ENCODE results near the gene CAPZA1. TPM values are rescaled to one million over a fixed set of nuclear protein-coding genes. Genes with fewer than 3 reads are reported as not detected.
"Not testable (repeated sequence)": the region's sequence is repeated elsewhere in the genome, so short reads cannot be mapped to it uniquely, and the experiment has no call there.

Gene CAPZA1
- total RNA-seq, 2 experiments from 2014 or later, result 254 to 303 TPM

DNA sequence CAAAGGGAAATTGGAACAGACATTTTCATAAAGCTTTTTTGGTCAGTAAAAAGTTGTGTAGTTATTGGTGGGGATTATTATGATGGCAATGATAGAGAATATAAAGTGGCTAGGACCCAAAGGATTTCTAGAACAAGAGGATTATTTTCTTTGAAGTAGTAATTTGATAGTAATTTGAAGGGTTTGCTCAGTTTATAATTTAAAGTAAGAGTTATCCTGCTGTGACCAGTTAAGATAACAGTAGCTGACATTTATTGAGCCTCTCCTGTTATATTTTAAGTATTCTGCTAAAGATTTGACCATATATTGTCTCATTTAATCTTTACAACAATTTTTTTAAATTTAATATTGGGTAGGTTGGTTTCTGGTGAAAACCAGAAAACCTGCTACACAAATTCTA, 14.7 kb downstream of the CAPZA1 start:
- H3K36me3 Mint-ChIP-seq (ENCODE audit: low read depth), result peaks cover 36% of the 10 kb centered on the region
- H3K4me3 Mint-ChIP-seq, result no peak overlapping the region
- no peak overlapping the region for H3K27ac Mint-ChIP-seq
- no peaks in the 10 kb centered on the region for H3K27me3 Mint-ChIP-seq
- no peaks in the 10 kb centered on the region for H3K9me3 Mint-ChIP-seq
- ChIA-PET CTCF (interaction anchor here (1.1 to 2.0 kb wide), 2 partner anchors 12 to 22 kb away, joined by 3 to 9 read pairs; no protein-coding TSS in a partner anchor), POLR2A (no interaction called here)
- H3K4me1 Mint-ChIP-seq, result peaks cover 66% of the 10 kb centered on the region
- DNase-seq, result no peak

- DNase-seq, result no peak
- H3K27me3 Mint-ChIP-seq, result no peaks in the 10 kb centered on the region
- no peak overlapping the region for H3K27ac Mint-ChIP-seq
- CTCF ChIA-PET, result interaction anchor here (1.0 to 2.0 kb wide), 5 partner anchors 13 to 37 kb away, joined by 3 to 9 read pairs (median 5); no protein-coding TSS in a partner anchor
- H3K9me3 Mint-ChIP-seq, result no peaks in the 10 kb centered on the region
- no peak overlapping the region for H3K4me3 Mint-ChIP-seq
- H3K4me1 Mint-ChIP-seq, result peaks cover 56% of the 10 kb centered on the region
- peaks cover 27% of the 10 kb centered on the region for H3K36me3 Mint-ChIP-seq (ENCODE audit: low read depth)
- POLR2A ChIA-PET, result no interaction called here
Measured at GRCh38 chr1:112636056-112636455, 16.4 kb downstream of the CAPZA1 start.

DNA sequence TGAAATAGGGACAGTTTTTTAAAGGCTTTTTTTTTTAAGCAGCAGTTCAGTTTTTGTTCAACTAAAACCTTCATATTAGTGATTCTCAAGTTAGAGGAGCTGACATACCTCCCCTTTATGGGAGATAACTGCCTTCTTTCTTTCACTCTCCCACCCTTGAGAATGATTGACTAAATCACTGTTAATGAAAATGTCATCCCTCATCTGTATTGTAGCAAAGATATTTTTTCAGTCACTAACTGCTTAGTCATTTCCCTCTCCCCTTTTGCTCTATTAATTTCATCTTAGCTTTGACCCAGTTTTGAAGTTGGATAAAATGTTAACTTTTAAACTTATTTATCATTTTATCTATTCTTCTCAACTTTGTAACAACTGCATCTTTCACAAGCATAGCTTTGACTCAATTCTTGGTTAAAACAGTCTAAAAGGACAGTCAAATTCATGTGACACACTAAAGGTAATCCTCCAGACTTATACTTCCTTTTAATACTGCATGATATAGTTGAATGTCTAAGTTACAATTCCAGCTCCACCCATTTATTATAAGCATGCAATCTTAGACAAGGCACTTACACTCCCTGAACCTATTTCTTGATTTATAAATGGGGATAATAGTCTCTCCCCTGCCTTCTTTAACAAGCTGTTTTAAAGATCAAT, 17.1 kb downstream of the CAPZA1 start:
- DNase-seq, result no peak
- ChIA-PET CTCF (interaction anchor here (0.9 to 1.8 kb wide), 5 partner anchors 9 to 68 kb away, joined by 3 to 9 read pairs (median 3); no protein-coding TSS in a partner anchor), POLR2A (no interaction called here)
- H3K4me3 Mint-ChIP-seq, result no peak overlapping the region
- H3K27me3 Mint-ChIP-seq, result no peaks in the 10 kb centered on the region
- H3K36me3 Mint-ChIP-seq (ENCODE audit: low read depth), result peaks cover 20% of the 10 kb centered on the region
- peaks cover 50% of the 10 kb centered on the region for H3K4me1 Mint-ChIP-seq
- no peak overlapping the region for H3K27ac Mint-ChIP-seq
- no peaks in the 10 kb centered on the region for H3K9me3 Mint-ChIP-seq

DNA sequence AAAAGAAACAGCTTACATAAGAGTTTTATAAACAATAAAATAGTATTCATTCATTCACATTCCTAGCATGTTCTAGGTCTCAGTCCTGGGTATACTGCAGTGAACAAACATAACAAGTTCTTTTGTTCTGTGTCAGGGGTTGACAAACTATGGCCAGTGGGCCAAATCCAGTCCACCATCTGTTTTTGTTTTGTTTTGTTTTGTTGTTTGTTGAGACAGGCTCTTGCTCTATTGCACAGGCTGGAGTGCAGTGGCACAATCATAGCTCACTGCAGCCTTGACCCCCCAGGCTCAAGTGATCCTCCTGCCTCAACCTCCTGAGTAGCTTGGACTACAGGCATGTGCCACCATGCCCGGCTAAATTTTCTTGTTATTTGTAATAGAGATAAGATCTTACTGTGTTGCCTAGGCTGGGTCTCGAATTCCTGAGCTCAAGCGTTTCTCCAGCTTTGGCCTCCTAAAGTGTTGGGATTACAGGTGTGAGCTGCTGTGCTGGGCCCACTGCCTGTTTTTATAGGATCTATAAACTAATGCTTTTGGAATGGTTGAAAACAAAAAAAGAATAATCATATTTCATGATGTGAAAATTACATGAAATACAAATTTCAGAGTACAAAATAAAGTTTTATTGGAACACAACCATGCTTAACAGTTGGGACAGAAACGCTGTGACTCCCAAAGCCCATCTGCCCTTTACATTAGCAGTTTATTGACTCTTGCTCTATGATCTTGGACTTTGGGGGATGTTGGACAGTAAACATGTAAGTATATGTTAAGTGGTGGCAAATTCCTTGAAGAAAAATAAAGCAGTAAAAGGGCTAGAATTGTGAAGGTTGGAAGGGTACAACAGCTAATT, 17.9 kb downstream of the CAPZA1 start:
- no peak overlapping the region for H3K4me3 Mint-ChIP-seq
- ChIA-PET CTCF (interaction anchor here (0.6 to 1.8 kb wide), 4 partner anchors 9 to 229 kb away, joined by 3 to 9 read pairs (median 3); no protein-coding TSS in a partner anchor), POLR2A (no interaction called here)
- H3K27me3 Mint-ChIP-seq, result no peaks in the 10 kb centered on the region
- no peaks in the 10 kb centered on the region for H3K9me3 Mint-ChIP-seq
- DNase-seq, result no peak
- peaks cover 17% of the 10 kb centered on the region for H3K36me3 Mint-ChIP-seq (ENCODE audit: low read depth)
- H3K4me1 Mint-ChIP-seq, result peaks cover 46% of the 10 kb centered on the region
- H3K27ac Mint-ChIP-seq, result no peak overlapping the region

DNA sequence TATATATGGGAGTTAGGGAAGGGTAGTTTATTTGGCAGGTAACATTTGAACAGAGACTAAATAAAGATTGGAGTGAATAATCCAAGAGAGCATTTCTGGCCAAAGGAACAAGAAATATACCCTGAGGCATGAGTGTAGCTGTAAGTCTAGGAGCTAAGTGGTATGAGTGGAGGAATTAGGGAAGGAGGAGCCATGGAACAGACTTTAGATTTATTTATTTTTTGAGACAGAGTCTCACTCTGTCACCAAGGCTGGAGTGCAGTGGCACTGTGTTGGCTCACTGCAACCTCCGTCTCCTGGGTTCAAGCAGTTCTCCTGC, 18.4 kb downstream of the CAPZA1 start:
- ChIA-PET POLR2A (no interaction called here), CTCF (no interaction called here)
- Mint-ChIP-seq H3K27me3 (no peaks in the 10 kb centered on the region), H3K27ac (no peak overlapping the region), H3K4me3 (no peak overlapping the region), H3K9me3 (no peaks in the 10 kb centered on the region), H3K4me1 (peaks cover 43% of the 10 kb centered on the region), H3K36me3 (ENCODE audit: low read depth) (peaks cover 16% of the 10 kb centered on the region)
- no peak for DNase-seq

DNA sequence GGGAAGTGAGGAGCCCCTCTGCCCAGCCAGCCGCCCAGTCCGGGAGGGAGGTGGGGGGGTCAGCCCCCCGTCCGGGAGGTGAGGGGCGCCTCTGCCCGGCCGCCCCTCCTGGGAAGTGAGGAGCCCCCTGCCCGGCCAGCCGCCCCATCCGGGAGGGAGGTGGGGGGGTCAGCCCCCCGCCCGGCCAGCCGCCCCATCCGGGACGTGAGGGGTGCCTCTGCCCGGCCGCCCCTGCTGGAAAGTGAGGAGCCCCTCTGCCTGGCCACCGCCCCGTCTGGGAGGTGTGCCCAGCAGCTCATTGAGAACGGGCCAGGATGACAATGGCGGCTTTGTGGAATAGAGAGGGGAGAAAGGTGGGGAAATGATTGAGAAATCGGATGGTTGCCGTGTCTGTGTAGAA, 20.8 kb downstream of the CAPZA1 start:
- H3K4me3 Mint-ChIP-seq, POLR2A ChIA-PET, DNase-seq, H3K9me3 Mint-ChIP-seq, H3K27me3 Mint-ChIP-seq, H3K27ac Mint-ChIP-seq: not testable (repeated sequence)
- peaks cover 20% of the 10 kb centered on the region for H3K36me3 Mint-ChIP-seq (ENCODE audit: low read depth)
- CTCF ChIA-PET, result interaction anchor here (0.9 kb wide), 1 partner anchor 34 kb away, joined by 3 read pairs; the partner anchor contains the start of gene MOV10
- H3K4me1 Mint-ChIP-seq, result peaks cover 30% of the 10 kb centered on the region

DNA sequence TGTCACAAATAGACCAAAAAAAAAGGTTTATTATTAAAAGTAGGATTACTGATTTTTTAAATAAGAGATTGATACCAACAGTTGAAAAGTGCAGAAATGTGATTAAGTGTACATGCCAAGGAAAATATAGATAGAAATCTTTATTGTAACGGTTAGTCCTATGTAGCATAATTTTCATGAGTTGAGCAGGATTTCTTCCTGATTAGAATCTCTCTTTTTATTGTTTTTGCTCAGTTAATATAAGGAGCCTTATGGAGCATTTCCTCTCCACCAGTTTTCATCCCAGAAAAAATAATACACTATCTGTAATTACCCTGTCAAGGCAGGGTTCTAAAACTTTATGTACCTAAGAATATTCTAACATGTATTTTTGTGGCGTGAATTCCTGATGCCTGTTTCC, 23.4 kb downstream of the CAPZA1 start:
- Mint-ChIP-seq H3K27ac (no peak overlapping the region), H3K4me3 (no peak overlapping the region), H3K27me3 (no peaks in the 10 kb centered on the region), H3K36me3 (ENCODE audit: low read depth) (peaks cover 31% of the 10 kb centered on the region), H3K4me1 (peaks cover 27% of the 10 kb centered on the region), H3K9me3 (peaks cover 3% of the 10 kb centered on the region)
- ChIA-PET POLR2A (no interaction called here), CTCF (interaction anchor here (1.4 kb wide), 1 partner anchor 21 kb away, joined by 8 read pairs; no protein-coding TSS in a partner anchor)
- DNase-seq, result no peak

DNA sequence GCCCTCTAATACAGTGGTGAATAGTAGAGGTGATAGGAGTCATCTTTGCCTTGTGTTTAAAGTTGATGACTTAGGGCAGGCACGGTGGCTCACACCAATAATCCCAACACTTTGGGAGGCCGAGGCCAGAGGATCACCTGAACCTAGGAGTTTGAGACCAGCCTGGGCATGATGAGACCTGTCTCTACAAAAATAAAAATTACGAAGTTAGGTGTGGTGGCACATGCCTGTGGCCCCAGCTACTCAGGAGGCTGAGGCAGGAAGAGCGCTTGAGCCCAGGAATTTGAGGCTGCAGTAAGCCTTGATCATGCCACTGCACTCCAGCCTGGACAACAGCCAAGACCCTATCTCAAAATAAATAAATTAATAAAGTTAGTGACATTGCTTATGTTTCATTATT, 26.6 kb downstream of the CAPZA1 start:
- ChIA-PET POLR2A (no interaction called here), CTCF (no interaction called here)
- Mint-ChIP-seq H3K36me3 (ENCODE audit: low read depth) (peaks cover 59% of the 10 kb centered on the region), H3K4me3 (no peak overlapping the region), H3K27ac (no peak overlapping the region), H3K9me3 (peaks cover 3% of the 10 kb centered on the region), H3K27me3 (no peaks in the 10 kb centered on the region), H3K4me1 (peaks cover 27% of the 10 kb centered on the region)
- DNase-seq, result no peak

DNA sequence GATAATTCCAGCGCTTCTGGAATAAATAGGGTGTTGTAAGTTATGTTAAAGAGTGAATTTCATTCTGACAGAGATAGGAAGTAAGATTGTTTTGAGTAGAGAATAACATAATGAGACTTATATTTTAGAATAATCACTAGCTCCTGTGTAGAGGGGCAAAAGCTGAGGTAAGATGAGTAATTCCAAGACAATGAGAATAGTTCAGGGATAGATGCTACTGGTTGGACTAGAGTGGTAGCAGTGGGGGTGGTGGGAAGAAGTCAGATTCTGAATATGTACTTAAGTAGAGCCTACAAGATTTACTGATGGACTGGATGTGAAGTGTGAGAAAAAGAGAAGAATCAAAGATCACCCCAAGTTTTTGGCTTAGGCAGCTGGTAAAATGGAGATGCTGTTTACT, 31.6 kb downstream of the CAPZA1 start:
- DNase-seq, result no peak
- Mint-ChIP-seq H3K4me3 (no peak overlapping the region), H3K9me3 (no peaks in the 10 kb centered on the region), H3K27me3 (no peaks in the 10 kb centered on the region), H3K36me3 (ENCODE audit: low read depth) (peaks cover 54% of the 10 kb centered on the region), H3K4me1 (peaks cover 13% of the 10 kb centered on the region), H3K27ac (no peak overlapping the region)
- CTCF ChIA-PET, result interaction anchor here (0.6 to 4.8 kb wide), 3 partner anchors 10 to 1928 kb away, joined by 4 to 30 read pairs (median 5); no protein-coding TSS in a partner anchor
- POLR2A ChIA-PET, result no interaction called here

GRCh38 chr1:112665857-112666256, 46.2 kb downstream of the CAPZA1 start:
- no peak overlapping the region for H3K27ac Mint-ChIP-seq
- ChIA-PET POLR2A (interaction anchor here (0.9 kb wide), 1 partner anchor 9 kb away, joined by 3 read pairs; the partner anchor contains the start of gene MOV10), CTCF (interaction anchor here (1.3 kb wide), 1 partner anchor 13 kb away, joined by 3 read pairs; no protein-coding TSS in a partner anchor)
- H3K36me3 Mint-ChIP-seq (ENCODE audit: low read depth), result peaks cover 77% of the 10 kb centered on the region
- no peak for DNase-seq
- peaks cover 34% of the 10 kb centered on the region for H3K4me1 Mint-ChIP-seq
- no peaks in the 10 kb centered on the region for H3K9me3 Mint-ChIP-seq
- H3K27me3 Mint-ChIP-seq, result no peaks in the 10 kb centered on the region
- no peak overlapping the region for H3K4me3 Mint-ChIP-seq

DNA sequence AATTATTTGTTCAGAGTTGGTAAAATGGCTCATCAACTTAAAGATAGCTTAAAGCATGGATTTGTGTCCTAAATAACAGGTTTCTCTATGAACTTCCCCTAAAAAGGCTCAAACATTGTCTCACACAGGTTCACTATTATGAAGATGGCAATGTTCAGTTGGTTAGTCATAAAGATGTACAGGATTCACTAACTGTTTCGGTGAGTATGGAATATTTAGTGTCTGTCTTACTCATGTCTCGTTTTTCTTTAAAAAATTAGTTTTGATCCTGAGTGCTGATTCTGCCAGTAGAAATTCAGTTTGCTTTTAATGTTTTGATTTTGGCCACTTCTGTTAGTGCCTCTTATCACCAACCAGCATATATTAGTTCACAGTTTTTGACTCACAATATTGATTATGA, 47.3 kb downstream of the CAPZA1 start:
- no peak for DNase-seq
- peaks cover 34% of the 10 kb centered on the region for H3K4me1 Mint-ChIP-seq
- H3K4me3 Mint-ChIP-seq, result no peak overlapping the region
- no peaks in the 10 kb centered on the region for H3K9me3 Mint-ChIP-seq
- peaks cover 75% of the 10 kb centered on the region for H3K36me3 Mint-ChIP-seq (ENCODE audit: low read depth)
- POLR2A ChIA-PET, result no interaction called here
- H3K27me3 Mint-ChIP-seq, result no peaks in the 10 kb centered on the region
- CTCF ChIA-PET, result interaction anchor here (0.6 kb wide), 1 partner anchor 16 kb away, joined by 3 read pairs; no protein-coding TSS in a partner anchor
- H3K27ac Mint-ChIP-seq, result no peak overlapping the region

- Mint-ChIP-seq H3K4me3 (no peak overlapping the region), H3K9me3 (no peaks in the 10 kb centered on the region), H3K27me3 (no peaks in the 10 kb centered on the region), H3K36me3 (ENCODE audit: low read depth) (peaks cover 64% of the 10 kb centered on the region), H3K4me1 (peaks cover 55% of the 10 kb centered on the region), H3K27ac (no peak overlapping the region)
- DNase-seq, result no peak
- ChIA-PET POLR2A (no interaction called here), CTCF (interaction anchor here (0.8 to 1.8 kb wide), 5 partner anchors 10 to 179 kb away, joined by 3 to 6 read pairs (median 3); no protein-coding TSS in a partner anchor)
Measured at GRCh38 chr1:112672009-112672408, 52.4 kb downstream of the CAPZA1 start.

- Mint-ChIP-seq H3K36me3 (ENCODE audit: low read depth) (peaks cover 57% of the 10 kb centered on the region), H3K4me1 (peaks cover 53% of the 10 kb centered on the region), H3K9me3 (no peaks in the 10 kb centered on the region), H3K4me3 (peak overlapping the region; percentile 4), H3K27ac (no peak overlapping the region), H3K27me3 (no peaks in the 10 kb centered on the region)
- no peak for DNase-seq
- CTCF ChIA-PET, result interaction anchor here (0.9 to 2.2 kb wide), 7 partner anchors 9 to 282 kb away, joined by 3 to 10 read pairs (median 5); no protein-coding TSS in a partner anchor
- POLR2A ChIA-PET, result no interaction called here
Measured at GRCh38 chr1:112672842-112673241, 53.2 kb downstream of the CAPZA1 start.
